Measurements from ENCODE around the gene PARD3.

Gene PARD3

GRCh38 chr10:34288634-34289033, 526.5 kb downstream of the PARD3 start:
- no peak for DNase-seq (ENCODE audit: low read depth)
- TF ChIP-seq, protein P1, sequence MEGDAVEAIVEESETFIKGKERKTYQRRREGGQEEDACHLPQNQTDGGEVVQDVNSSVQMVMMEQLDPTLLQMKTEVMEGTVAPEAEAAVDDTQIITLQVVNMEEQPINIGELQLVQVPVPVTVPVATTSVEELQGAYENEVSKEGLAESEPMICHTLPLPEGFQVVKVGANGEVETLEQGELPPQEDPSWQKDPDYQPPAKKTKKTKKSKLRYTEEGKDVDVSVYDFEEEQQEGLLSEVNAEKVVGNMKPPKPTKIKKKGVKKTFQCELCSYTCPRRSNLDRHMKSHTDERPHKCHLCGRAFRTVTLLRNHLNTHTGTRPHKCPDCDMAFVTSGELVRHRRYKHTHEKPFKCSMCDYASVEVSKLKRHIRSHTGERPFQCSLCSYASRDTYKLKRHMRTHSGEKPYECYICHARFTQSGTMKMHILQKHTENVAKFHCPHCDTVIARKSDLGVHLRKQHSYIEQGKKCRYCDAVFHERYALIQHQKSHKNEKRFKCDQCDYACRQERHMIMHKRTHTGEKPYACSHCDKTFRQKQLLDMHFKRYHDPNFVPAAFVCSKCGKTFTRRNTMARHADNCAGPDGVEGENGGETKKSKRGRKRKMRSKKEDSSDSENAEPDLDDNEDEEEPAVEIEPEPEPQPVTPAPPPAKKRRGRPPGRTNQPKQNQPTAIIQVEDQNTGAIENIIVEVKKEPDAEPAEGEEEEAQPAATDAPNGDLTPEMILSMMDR (IDR thresholded peaks at IDR 0.05; ENCODE audit: insufficient read depth, low read depth, low read length, missing control alignments): no peak
- H3K4me3 ChIP-seq (ENCODE audit: low read depth, low read length): no peak overlapping the region

- no peak overlapping the region for H3K4me3 ChIP-seq (ENCODE audit: low read depth, low read length)
- no peak for DNase-seq (ENCODE audit: low read depth)
- TF ChIP-seq, protein P1 (IDR thresholded peaks at IDR 0.05; ENCODE audit: insufficient read depth, low read depth, low read length, missing control alignments): no peak
These were observed 528.9 kb downstream of the PARD3 start for GRCh38 chr10:34286136-34286739.

DNA sequence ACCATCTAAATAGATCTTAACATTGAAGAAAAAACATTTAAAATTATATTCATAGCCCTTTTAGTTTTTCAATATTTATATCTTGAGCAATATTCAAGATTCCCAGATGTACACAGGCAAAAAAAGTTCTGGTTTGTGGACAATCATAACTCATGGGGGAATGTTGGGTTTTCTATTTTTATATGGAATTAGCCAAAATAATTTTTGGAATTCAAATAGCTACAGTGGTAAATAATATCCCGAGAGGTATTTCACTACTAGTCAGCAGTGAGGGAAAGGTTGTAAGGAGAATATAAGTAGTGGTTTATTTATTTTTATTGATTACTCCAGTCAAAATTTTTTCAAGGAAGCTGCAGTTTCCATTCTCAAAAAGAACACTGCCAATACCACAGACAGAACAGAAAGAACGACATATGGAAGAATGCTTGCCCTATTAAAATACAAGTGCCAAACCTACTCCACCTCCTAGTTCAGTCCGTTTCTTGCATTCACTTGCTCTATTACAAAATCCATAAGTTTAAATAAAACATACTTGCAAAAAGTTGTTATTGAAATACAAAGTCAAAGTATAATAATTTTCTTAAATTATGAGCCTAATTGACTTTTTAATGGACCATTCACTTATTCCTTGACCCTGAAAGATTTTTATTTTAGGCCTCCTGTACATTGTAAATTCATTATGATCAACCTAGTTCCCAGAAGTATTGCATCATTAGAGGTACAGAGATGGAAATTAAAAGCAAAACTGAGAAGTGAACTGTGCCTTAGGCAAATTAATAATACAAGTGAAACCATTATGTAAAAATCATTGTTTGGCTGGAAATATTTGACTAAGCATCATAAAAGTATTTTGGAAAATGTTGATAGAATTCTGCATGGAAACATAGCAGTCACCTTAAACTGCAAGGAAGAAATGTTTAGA, 533.2 kb downstream of the PARD3 start:
- DNase-seq (ENCODE audit: low read depth): no peak
- no peak overlapping the region for H3K4me3 ChIP-seq (ENCODE audit: low read depth, low read length)
- TF ChIP-seq, protein P1 (IDR thresholded peaks at IDR 0.05; ENCODE audit: insufficient read depth, low read depth, low read length, missing control alignments): no peak

- TF ChIP-seq, protein P1 (IDR thresholded peaks at IDR 0.05; ENCODE audit: insufficient read depth, low read depth, low read length, missing control alignments): no peak
- no peak for DNase-seq (ENCODE audit: low read depth)
- H3K4me3 ChIP-seq (ENCODE audit: low read depth, low read length): no peak overlapping the region
These were observed 534.3 kb downstream of the PARD3 start for GRCh38 chr10:34280599-34281374.

GRCh38 chr10:34275626-34276130, 539.4 kb downstream of the PARD3 start:
- TF ChIP-seq, protein P1 (IDR thresholded peaks at IDR 0.05; ENCODE audit: insufficient read depth, low read depth, low read length, missing control alignments): no peak
- DNase-seq (ENCODE audit: low read depth): no peak
- H3K4me3 ChIP-seq (ENCODE audit: low read depth, low read length): no peak overlapping the region

- DNase-seq (ENCODE audit: low read depth): no peak
- no peak overlapping the region for H3K4me3 ChIP-seq (ENCODE audit: low read depth, low read length)
- TF ChIP-seq, protein P1 (IDR thresholded peaks at IDR 0.05; ENCODE audit: insufficient read depth, low read depth, low read length, missing control alignments): no peak
These were observed 540.2 kb downstream of the PARD3 start for GRCh38 chr10:34274906-34275305.
